HG02885 (cell line): ENCODE measurements around the gene NUDT12.
A peak's percentile ranks its signal among the peaks of the same experiment; 100 is the strongest.

Experiments
- ATAC-seq: cut with Tn5 transposase; IDR thresholded peaks from one replicate; pipeline ENCODE4 v1.9.1; 2021; ENCODE audit warnings: mild to moderate bottlenecking; ENCODE audit not compliant: unreplicated experiment, poor library complexity

NUDT12 gene

DNA sequence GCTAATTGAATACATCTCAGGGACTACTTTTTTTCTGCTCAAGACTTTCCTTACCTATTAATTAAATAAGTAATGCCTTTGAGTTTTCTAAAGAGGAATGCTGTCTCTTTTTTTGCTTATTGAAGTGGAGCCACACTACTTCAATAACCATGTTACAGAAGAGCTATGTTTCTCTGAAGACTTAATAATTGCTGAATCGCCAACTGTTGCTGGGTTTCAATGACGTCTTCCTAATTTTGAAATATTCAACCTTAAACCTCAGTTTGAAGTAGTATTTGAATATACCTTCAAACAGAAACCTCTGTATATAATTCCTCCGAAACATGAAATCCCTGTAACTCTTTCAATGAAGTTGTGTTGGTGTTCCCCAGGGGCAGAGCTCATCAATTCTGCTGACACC is 21.0 kb downstream of the NUDT12 start:
- no peak for ATAC-seq

DNA sequence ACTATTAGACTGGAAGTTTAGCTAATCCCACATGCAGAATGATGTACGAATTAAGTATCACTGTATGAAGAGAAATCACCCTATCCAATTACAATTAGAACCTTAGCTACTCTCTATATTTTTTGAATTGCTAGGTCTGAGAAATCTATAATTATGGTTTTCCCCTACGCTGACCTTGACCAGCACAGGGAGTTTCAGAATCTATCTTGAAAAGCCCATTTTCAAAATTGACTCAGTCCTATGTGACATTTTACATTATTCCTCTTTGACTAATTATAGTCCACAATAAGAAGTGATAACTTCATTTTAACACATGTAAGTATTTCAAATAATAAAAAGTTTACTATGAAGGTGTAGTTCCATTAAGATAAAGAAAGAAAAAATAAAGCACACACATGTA is 21.5 kb downstream of the NUDT12 start:
- no peak for ATAC-seq

DNA sequence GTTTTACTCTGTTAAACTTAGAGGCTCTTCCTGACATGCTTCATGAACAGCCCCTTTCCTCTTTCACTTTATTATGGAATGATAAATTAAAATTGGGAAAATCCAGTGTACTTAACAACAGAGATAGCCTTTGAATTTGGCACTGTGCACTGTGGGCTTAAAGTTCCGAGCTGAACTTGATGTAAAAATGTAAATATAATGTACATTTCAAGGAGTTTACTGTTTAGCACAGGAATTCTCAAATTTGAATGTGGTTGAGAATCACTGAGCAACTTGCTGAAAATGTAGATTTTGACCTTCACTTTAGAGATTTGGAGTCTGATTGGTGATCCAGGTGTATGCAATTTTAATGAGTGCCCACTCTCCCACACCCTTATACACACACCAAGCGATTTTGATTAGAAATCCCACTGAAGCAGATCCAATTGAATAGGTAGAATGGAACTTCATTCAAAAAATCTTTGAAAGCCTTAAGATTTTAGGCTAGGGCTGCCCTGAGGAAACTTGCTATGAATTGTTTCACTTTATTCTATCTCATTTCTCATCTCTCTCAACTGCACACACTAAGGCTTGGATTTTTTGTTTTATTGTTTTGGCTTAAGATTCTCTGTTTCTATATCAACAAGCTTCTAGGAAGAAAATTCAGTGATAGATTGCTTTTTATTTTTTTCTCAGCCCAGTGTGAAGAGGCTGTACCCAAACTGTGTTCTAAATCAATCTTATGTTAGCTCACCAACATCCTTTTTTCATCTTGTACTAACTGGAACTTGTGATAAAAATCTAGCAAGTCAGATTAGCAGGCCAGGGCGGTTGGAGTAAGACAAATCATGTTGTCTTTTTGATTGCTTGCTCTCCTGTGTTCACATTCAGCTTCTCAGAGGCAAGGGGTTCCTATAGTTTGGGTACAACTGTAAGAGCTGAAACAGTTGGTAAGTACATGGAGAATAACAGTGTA is 22.9 kb downstream of the NUDT12 start:
- ATAC-seq = no peak

DNA sequence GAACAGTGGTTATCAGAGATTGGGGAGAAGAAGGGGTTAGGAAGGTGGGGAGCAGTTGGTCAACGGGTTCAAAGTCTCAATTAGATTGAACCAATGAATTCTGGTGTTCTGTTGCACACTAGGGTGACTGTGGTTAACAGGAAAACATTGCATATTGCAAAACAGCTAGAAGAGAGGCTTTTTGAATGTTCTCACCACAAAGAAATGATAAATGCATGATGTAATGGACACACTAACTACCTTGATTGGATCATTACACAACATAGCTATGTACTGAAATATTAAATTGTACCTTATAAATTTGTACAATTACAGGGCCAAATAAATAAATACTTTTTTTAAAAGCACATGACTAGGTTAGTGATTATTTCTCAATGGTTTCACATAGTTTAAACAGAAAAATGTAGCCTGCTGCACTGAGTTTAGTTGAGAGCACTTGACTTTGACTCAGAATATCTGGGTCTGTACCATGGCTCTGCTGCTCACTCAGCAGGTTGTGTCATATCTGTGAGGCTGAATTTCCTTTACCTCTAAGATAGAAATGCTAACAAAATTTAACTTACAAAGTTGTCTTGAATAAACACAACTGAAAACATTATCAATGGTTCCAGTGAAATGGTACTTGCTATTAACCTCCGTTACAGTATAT is 30.4 kb downstream of the NUDT12 start:
- ATAC-seq = no peak

DNA sequence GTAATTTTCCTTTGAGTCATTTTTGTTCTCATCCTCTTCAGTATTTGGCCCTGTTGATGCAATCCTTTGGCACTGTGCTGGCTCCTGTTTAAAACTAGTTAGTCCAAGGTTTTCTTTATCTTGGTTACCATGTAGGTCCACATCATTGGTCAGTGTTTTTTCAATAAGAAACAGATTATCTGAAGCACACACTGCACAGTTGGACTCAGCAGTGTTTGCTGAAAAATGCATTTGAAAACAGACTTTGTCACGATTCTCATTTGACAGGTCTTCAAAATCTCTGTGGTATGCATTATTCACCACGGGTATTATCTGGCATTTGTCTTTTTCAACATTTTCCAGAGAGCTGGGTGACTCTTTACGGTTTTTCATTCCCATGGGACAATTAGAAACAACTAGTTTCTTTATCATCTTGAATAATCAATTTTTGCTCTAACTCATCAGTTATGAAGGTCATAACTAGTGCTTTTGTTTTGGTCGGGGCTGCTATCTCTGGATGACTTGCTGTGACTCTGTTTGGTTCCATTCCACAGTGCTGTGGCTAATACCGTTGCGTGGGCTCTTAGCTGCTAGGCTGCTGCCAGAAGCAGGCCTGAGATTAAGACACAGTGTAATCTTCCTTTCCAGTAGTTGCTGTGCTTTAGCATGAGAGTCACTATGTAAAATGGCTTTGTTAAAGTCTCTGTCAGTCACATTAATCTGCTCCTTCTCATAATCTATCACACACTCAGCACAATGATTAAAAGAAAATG is 36.2 kb downstream of the NUDT12 start:
- ATAC-seq = peak; percentile 60

DNA sequence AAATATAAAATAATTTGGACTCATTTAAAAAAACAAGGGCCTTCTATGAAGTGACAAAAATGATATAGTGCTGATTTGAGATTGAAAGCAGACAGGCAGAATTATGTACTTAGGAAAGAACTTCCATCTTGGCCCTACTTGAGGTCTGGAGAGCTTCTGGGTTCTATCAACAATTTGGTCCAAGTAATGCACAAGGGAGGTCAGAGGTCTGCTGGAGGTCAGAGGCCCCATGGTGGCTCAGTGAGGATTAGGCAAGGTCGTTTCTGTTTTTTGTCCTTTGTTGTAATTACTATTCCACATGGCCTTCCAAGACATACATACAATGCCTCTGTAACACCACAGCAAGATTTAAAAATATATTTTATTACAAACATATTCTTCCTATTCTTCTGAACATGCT is 37.2 kb downstream of the NUDT12 start:
- ATAC-seq = no peak

DNA sequence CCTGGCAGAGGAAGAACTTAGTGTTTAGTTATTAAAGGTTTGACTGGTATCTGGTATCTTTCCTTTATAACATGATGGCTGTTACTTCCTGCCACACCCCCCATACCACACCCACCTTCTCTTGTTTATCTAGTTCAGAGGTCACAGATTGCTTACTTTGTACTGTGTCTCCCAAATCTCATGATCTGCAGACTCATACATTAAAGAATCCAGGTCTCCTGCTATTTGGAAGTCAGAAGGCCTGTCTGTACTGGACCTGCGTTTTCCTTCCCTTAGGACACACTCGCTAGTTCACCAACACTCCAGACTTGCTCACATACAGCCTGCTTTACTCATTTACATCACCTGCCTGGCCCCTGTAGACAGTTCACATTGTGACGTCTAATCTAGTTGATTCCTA is 39.3 kb downstream of the NUDT12 start:
- no peak for ATAC-seq

DNA sequence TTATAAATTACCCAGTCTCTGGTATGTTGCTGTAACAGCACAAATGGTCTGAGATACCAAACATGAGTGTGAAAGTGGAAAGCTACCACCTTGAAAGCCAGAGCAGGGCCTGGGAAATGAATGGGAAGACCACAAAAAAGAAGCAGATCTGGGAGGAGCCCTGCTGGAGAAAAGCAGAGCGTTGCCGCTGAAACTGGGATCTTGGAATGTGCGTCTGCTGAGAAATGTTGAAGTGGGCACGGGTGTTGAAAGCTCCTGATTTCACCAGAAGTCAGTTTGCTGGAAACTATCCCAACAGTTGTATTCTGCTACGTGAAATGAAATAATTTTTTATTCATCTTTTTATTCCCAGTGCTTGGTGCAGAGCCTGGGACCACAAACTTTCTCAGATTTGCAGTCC is 40.0 kb downstream of the NUDT12 start:
- no peak for ATAC-seq

DNA sequence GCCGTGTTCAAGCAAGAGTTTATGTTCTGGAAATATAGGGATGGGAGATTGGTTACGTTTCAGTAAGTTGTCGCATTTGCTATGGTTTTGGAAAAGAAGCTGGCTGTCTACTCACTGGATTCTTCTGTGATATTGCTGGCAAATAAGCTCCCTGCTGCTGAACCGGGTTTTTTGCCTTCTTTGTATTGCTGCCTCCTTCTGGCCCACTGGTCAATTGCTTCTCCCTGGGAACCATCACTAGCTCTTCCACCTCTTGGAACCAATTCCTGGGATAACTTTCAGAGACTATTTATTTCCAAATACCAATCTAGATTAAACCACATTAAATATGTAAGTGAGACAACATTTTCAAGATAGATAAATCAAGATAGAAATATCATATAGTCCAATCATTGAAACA is 43.0 kb downstream of the NUDT12 start:
- no peak for ATAC-seq

DNA sequence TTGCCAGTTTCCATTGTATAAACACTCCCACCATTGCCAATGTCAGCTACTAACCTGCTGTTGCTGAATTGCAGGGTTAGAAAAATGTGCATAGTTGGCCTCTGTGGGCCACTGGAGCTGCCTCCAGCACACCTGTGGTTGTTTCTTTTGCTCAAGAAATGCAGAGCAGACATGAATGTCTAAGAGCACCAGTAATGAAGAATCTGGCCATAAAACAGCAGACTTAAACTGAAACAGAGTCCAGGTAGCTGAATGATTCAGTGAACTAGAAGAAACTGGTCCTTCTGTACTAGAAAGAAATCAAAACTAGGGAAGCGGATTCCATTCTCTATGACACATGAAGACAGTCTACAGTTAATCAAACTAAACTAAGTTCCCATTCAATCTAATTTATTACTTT is 48.2 kb downstream of the NUDT12 start:
- ATAC-seq = no peak

DNA sequence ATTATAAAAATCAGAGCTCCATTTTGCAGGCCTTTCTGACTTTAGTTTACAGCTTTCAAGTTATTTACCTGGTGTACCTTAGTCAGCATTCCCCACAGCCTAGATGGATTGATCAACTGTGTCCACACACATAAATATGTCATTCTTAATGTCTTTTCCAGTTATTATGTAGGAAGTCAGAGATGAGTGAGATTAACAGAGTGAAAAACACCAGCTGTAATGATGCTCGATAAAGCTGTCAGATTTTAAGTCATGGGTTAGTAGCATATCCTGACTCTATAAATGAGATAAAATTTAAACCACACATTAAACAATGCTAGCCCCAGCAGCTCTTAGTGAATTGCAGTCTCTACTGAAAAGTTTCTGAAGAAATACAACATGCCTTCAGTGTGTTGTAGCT is 48.9 kb downstream of the NUDT12 start:
- ATAC-seq = no peak

DNA sequence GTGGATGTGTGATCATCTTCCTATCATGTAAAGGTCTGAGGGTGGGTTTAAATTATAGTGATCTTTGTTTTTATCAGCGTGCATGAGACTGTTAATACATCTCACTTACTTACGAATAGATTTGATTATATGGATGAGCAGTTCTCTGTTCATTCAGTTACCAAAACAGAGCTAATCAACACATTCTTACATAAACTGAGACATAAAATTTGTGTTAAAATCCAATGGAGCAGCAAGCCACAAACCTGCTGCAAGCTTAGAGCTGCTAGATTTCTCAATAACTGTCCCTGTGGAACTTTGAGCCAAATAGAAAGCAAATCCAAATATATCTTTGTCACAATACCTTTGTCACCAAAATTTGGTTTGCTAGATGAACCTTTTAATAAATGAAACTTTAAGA is 50.1 kb downstream of the NUDT12 start:
- ATAC-seq = no peak

DNA sequence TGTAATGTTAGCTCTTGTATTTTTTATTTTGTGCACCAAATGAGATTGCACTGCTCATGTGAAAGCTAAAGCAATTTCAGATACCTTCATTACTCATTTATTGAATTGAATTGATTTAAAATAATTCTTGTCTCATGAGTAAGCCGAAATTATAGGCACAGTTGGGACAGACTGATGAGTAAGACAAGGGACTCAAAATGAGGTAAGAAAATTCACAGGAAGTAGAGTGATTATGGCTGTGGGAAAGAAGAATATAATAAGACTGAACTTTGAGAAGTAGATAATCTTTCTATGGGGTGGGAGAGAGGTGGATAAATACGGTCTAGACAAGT is 51.1 kb downstream of the NUDT12 start:
- ATAC-seq = no peak

DNA sequence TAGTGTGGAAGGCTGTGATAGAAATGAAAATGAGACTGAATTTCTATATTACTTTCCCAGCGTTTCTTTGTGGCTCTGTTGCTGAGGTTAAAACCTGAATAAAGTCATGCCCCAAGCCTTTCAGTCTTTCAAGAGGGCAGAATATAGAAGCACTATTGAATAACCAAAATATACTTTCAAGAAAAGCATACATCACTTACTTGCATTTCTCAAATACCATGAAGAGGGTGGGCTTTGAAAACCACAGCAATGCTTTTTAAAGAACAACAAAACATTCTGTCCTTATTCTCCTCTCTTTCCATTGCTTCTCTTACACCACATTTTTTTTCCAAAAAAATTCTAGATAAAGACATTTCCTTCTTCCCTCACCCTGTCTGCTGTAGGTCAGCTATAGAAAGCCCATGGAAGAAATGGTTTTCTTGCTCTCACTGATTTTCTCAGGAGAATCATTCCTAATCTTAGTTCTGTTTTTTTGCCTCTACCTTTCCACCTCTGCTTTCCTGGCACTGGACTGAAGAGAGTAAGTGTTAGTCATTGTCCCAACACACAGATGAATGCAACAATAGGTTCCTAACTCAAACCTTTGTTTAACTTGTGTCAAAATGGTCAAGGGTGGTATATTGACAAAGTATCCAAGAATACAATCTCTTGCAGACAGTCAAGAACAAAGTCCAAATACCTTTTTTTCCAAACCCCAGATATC is 51.6 kb downstream of the NUDT12 start:
- ATAC-seq = no peak

DNA sequence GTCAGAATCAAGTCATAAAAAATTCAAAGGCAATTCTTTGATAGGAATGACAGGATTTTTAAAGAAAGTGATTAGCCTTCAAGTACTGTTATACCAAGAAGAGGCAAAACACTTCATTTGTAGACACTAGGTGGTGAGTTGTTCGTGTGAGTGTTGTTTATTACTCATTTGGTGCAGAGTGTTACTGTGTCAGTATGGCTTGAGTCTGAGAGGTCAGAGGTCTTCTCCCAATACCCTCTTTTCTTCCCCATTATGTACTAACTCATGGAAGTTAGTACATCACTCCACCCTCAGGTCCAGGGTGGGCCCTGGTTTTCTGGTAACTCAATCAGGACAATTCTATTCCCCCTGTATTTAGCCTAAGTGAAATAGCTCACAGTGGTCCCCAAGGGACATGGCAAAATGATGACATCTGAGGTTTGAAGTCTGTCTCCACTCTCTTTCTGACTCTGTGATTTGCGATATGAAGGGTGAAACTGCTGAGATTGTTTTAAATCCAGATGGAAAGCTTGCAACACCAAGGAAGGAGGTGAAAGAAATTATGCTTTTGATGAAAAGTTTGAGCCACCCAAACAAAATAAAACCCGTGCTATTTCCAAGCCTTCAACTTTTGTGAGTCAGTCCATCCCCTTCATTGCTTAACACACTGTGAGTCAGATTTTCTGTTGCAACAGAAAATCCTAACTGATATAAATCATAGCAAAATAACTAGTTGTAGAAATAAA is 56.8 kb downstream of the NUDT12 start:
- ATAC-seq = no peak

DNA sequence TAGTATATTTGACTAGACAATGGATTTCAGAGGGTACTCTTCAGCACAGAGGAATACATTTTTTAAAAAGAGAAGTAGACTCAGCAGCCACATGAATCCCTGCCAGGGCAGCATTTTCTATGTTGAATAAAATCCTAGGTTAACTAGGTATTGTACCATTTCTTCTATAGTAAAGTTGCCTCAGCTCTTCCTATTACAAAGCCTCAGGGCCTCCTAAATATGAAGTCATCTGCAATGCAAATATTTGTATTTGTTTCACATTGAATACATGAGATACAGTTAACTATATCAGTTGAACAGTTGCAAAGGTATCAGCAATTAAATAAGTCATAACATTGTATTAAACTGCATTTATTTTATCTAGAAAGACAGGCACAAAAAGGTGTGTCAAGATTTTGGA is 59.5 kb downstream of the NUDT12 start:
- no peak for ATAC-seq

DNA sequence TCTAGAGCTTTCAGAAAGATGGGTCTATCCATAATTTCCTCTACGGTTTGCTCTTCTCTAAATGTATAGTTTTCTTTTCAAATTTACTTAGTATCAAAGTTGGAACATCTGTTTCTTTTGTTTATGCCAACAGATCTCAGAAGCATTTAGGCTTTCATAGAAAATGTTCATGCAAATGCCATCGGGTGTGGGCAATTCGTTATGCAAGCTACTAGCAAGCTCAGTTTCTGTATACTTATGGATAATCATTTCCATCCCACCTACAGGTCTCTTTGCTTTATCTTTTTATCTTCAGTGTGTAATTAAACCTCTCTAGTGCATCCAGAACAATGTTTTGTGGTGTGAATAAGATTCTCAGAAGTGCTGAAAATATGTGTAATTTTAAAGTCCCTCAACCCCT is 59.9 kb downstream of the NUDT12 start:
- no peak for ATAC-seq
